Stimulated activated CD4-positive, alpha-beta T cell treated with anti-CD3 and anti-CD28 coated beads, Interleukin-15, amount 100 ng/mL, for 48 hours (primary cell): ENCODE results near the gene SEMA6B.
"Not testable (repeated sequence)": the region's sequence is repeated elsewhere in the genome, so short reads cannot be mapped to it uniquely, and the experiment has no call there.

Source experiments
- DNase-seq, 2 donors: peaks; one replicate each; pipeline ENCODE4 v3.0.0-alpha.2; 2020; ENCODE audit warnings: low read depth in 2 of 2

SEMA6B gene

GRCh38 chr19:4547303-4548237 is 11.9 kb downstream of the SEMA6B start:
- no peak for DNase-seq

- no peak for DNase-seq
These were observed 15.4 kb downstream of the SEMA6B start for GRCh38 chr19:4543842-4544647.

DNA sequence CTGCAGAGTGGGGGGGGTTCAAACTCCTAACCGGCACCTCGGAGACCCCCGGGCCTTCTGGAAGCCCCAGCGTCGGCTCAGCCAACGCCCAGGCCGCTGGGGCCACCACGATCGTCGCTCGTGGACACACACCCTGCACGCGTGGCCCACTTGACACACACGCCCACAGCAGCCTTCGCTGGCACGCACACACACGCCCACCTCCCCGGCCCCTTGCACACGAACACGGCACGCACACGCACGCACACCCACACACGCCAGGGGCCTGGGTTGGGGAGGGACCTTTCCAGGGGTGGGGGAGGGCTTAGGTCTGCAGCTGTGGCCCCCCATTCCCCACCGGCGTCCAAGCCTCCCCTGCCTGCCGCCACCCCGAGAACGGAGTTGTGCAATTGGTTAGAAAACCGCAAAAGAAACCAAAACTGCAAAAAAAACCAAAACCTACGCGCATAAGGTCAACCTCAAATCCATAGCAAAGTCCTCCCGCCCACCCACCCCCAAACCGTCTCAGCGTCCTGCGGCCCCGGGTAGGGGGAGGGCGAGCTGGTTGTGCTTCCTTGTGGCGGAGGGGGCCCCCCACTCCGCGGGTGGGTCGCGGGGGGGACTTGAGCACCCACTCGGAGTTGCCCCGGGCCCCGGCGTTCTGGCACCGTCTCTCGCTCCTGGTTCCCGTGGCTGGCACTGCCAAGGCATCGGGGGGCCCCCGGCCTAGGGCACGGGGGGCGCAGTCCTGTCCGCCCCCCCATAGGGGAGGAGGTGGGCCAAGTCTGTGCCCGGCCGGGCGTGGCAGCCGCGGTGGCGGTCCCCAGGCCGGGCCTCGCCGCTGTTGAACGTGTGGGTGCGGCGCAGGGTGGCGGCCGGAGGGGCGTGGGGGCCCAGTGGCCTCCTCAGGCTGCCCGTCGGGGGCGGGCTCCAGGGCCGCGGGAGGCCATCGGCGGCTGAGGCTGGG is 16.3 kb downstream of the SEMA6B start:
- DNase-seq = no peak

DNA sequence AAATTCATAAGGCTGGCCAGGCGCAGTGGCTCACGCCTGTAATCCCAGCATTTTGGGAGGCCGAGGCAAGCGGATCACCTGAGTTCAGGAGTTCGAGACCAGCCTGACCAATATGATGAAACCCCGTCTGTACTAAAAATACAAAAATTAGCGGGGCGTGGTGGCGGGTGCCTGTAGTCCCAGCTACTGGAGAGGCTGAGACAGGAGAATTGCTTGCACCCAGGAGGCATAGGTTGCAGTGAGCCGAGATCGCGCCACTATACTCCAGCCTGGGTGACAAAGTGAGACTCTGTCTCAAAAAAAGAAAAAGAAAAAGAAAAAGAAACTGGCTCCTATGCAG is 17.7 kb downstream of the SEMA6B start:
- DNase-seq = not testable (repeated sequence)

- no peak for DNase-seq
These were observed 18.2 kb downstream of the SEMA6B start for GRCh38 chr19:4541114-4541805.

- no peak for DNase-seq
These were observed 19.5 kb downstream of the SEMA6B start, which contains the start of gene LRG1 for GRCh38 chr19:4539693-4540581. Gene LRG1 (minus strand): TSS chr19:4540036. CDS start chr19:4540013, 23 bp downstream.

DNA sequence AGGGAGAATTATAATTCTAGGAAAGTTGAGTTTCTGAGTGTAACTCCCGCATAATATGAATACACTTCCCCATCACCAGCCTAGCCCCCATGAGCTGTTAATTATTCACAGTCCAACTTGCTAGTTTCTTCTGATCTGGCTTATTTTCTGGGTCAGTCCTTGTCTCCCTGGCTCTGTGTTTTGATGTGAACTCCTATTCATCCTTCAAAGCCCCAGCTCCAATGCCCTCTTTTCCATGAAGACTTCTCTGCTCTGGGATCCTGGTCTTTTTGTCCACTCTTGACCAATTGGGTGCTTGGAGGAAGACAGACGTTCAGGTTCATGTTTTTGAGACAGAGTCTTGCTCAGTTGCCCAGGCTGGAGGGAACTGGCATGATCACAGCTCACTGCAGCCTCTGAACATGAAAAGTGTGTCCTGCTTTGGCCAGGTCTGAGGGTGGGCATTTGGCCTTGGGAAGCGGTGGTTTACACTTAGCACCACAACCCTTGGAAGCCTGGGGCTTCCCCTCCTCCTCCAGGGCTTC is 20.3 kb downstream of the SEMA6B start:
- no peak for DNase-seq

- DNase-seq = no peak
These were observed 20.9 kb downstream of the SEMA6B start for GRCh38 chr19:4538601-4538954.

GRCh38 chr19:4537953-4538600 is 21.4 kb downstream of the SEMA6B start:
- DNase-seq = no peak

GRCh38 chr19:4536798-4537197 is 22.7 kb downstream of the SEMA6B start:
- DNase-seq = no peak

DNA sequence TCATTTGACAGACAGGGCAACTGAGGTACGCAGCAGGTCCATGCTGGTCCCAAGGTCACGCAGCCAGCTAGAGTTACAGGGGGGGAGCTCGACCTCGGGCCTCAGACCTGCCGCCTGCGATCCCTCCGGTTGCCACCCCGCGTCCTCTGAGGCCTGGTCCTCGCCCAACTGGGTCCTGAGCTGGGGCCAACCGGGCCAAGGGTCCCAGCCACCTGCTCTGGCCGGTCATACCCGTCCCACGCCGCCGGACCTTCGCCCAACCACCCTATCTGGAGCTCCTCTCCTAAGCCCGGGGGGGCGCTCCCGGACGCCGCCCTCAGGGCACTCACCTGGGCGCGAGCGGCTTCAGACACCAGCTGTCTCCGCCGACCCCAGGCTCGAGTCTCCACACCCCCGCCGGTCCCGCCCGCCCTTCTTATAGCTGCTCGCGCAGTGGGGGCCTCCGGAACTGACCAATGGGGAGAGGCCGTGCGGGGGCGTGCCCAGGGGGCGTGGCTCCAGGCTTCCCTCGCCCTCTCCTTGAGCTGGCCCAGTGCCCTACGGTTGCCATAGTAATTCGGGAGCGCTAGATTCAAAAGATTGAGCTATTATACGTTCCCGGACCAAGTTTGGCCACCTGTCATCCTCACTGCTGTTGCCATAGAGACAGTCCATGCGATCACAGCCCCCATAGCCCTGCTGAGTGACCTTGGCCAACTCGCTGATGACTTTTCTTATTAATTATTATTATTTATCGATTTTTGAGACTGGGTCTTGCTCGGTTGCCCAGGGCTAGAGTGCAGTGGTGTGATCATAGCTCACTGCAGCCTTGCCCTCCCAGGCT is 24.4 kb downstream of the SEMA6B start, which contains the start of gene PLIN5:
TSS of gene PLIN5 (minus strand) at position 389 of the 823 bp plus-strand sequence. CDS start 1,150 bp downstream, outside the sequence.
- peak in 1 of 2 donors; percentile 23 for DNase-seq

DNA sequence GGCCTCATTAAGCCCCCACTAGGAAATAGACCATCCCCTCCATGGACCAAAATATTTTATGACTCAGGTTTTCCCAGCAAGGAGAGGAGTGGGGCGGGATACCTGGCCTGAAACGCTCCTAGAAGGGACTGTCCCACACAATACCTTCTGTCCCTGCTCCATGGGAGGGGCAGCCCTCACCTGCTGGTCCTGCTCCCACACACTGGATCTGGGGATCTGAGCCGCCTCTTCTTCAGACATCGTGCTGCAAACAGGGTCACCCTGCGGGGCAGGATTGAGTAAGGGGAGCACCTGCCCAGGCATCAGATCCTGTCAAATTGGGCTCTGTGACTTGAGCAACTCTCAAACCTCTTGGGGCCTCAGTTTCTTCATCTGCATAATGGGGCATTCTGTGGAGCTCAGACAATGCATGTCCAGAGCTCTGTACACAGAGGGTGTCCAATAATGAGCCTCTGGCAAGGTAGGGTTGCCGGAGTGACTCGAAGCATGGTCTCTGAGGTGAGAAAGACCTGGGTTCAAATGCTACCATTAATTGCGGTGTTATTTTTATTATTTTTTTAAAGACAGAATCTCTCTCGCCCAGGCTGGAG is 25.6 kb downstream of the SEMA6B start:
- no peak for DNase-seq

- DNase-seq = no peak
These were observed 26.1 kb downstream of the SEMA6B start for GRCh38 chr19:4533334-4533733.

- no peak for DNase-seq
These were observed 27.8 kb downstream of the SEMA6B start for GRCh38 chr19:4531562-4532165.

DNA sequence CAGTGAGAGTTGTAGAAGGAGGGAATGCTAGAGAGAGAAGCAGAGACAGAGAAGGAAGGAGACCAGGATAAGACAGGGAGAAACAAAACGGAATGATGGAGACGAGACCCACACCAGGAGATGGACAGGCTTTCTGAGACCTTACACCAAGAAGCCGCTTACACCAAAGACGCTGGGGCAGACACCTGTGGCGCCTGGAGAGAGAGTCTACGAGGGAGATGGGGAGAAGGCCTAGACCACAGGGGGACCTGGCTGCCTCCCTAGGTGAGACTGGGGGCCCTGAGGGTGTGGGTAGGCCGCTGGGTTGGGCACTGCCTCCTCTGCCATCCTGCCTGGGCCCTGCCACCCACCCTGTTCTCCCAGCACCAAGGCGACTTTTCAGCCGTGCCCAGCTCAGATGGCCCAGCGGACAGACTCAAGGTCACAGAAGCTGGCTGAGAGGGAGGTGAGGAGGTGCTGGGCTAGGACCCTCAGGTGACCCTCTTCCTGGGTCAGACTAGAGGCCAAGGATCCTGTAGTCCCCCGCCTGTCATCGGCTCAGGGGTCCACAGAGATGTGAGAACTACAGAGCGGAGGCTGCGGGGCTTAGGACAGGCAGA is 29.5 kb downstream of the SEMA6B start:
- DNase-seq = no peak

DNA sequence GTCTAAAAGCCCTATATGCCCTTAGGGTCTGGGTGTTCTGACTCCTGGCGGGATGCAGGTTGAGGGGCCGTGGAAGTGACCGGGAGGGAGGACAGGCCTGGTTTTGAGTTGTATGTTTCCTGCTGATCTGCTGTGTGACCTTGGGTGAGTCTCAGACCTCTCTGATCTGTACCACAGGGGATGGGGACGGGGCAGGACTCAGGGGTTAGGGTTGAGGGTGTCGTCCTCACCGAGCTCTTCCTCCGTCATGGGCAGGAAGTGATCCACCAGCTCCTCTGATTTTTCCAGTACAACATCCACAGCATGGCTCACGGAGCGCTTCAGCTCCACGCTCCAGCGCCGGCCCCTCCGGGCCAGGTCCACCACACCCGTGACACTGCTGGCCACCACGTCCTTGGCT is 30.6 kb downstream of the SEMA6B start:
- no peak for DNase-seq

GRCh38 chr19:4527377-4527776 is 32.1 kb downstream of the SEMA6B start:
- DNase-seq = not testable (repeated sequence)
